HG02852 (cell line): Measurements from ENCODE around the gene RBM23.

ENCODE experiments used
- ATAC-seq: cut with Tn5 transposase; IDR thresholded peaks from one replicate; pipeline ENCODE4 v1.9.1; 2021; ENCODE audit warnings: mild to moderate bottlenecking, moderate library complexity; ENCODE audit not compliant: unreplicated experiment

The RBM23 gene

DNA sequence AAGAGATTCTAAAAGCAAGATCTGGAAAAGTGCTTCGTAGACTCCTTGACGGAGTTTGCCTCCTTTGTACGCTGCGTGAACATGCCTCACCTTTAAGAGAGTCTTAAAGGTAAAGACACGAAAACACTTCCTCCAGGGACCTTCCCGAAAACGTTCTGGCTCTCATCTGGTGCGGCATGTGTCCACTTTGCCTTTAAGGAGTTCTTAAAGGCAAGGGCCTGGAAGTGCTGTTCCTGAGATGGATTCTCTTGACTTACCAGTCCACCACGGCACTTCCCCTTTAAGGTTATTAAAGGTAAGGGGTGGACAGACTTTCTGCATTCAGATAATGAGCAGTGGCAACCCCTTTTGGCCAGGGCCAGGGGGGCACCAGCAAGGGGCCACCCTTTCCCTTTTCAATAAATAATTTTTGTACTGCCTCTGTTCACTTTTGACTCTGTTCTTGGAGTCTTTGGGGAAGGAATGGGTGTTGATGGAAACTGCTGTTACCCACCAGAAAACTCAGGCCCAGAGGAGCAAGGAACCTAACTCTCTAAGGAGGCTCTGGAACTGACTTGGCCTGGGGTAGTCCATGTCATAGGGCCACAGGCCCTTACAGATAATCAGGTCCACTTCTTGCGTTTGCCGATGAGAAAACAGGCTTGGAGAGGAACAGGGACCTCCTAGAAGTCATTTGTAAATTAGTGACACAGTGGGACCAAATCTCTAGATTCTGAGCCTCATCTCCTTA lies 31.5 kb downstream of the RBM23 start:
- ATAC-seq, result peak; percentile 30

DNA sequence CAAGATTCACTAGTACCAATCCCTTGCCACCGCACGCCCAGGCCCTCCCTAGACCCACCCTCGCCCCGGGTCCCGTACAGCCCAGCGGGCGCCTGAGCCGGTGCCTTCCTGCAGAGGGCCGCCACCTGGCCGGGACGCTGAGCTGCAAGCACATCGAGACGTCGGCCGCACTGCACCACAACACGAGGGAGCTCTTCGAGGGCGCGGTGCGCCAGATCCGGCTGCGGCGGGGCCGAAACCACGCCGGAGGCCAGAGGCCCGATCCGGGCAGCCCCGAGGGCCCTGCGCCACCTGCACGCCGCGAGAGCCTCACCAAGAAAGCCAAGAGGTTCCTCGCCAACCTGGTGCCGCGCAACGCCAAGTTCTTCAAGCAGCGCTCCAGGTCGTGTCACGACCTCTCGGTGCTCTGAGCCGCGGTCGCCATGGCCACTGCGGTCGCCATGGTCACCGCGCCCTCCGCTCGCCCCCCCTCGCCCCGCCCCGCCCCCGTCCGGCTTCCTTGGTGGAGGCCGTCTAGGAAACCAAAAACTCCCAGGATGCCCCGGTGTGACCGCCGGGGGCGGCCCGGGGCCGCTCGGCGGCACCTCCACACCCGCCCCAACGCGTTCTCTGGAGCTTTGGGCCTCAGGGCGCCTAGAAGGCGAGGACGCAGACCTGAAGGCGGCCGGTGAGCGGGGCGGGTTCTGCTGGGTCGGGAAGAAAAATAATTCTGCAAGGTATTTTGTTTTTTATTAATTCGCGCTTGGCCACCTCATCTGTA lies 32.3 kb downstream of the RBM23 start:
- peak; percentile 47 for ATAC-seq

DNA sequence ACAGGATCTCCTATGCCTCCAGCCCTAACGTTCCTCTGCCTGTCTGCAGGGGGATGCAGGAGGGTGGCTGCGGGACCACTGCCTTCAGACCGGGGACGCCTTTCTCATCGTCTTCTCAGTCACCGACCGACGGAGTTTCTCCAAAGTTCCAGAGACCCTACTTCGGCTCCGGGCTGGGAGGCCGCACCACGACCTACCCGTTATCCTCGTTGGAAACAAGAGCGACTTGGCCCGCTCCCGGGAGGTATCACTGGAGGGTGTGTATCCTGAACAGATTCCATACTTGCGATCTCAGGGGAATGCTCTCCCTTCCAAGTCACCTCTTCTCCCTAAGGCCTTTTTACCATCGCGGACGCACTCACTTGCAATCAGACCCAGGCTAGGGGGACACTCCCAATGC lies 33.0 kb downstream of the RBM23 start:
- no peak for ATAC-seq

DNA sequence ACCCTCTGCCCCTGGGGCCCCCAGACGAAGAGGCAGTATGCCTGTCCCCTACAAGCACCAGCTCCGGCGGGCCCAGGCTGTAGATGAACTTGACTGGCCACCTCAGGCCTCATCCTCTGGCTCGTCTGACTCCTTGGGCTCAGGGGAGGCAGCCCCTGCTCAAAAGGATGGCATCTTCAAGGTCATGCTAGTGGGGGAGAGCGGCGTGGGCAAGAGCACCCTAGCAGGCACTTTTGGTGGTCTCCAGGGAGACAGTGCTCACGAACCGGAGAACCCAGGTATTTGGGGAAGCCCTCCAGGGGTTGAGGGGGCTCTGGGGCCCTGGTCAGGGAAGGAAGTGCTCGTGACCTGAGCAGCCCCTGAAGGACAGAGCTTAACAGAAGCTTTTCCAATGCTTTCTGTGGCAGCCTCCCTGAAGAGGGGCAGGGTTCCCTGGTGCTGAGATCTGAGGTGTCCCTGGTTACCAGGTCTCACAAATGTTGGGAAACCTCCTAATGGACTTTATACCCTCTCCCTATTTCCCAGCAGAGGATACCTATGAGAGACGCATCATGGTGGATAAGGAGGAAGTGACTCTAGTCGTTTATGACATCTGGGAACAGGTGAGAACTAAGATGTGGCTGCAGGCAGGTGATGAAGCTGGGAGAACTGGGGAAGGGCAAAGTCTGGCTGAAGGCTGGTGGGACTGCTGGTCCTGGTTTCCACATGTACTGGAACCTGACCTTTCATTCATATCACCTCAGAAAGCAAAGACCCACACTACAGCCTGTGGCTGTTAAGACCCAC lies 34.0 kb downstream of the RBM23 start:
- no peak for ATAC-seq

DNA sequence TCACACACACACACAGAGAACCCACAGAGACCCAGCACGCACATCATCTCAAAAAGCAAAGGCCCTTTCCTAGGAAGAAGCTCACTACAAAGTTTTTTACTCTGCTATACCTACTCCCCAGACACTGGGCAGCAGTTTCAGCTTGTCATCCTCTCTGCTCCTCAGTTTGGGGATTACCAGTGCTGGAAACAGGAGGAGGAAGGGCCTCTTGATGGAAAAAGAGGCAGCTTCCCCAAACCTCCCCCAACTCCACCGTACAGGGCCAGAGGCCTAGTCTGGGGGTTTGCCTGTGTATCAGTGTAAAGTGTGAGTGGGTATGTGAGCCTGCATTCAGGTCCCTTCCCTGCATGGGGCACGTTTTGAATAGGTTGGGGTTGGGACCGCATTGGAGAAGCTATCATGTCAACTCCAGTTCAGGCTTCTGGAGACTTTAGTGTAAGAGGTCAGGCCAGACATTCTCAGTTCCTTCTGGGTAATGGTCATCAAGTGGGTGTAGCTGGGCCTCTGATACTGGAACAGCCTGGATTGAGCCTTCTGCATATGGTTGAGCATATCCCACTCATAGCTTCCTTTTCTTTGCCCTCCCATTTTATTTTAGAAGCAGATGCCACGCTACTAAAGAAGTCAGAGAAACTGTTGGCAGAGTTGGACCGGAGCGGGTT lies 34.7 kb downstream of the RBM23 start:
- no peak for ATAC-seq

DNA sequence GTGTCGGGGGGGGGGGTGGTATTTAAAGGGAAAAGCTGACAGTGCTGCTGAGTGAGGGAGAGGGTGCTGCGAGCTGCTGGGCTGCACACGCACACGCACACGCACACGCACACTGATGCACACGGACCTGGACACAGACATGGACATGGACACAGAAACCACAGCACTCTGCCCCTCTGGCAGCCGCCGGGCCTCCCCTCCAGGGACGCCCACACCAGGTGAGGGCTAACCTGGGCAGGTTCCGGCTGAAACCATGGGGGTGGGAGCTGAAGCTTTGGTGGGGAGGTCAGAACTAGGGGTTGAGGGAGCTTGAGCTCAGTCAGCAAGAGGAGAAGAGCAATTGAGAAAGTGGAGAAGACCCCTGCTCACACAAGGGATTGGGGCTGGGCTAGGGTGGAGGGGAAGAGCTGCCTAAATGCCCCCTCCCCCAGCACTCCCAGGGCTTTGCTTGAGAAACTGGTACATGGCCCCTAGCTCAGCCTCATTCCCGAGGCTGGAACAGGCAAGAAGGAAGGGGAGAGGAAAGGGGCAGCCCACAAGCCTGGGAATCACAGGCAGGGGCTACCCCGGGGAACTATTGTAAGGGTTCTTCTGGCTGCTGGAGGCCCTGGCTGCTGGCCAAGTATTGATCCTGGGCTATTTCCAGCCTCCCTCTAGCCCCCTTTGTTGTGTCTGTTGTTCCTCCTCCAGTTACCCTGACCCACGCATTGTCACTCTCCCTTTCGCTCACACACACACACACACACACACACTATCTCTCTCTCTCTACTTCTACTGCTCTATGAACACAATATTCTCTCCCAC lies 35.6 kb downstream of the RBM23 start, which contains the start of gene REM2:
Gene REM2, plus strand, starts transcription at position 50 of the 804 bp plus-strand sequence. Its CDS starts 66 bp downstream, at position 116.
- no peak for ATAC-seq

DNA sequence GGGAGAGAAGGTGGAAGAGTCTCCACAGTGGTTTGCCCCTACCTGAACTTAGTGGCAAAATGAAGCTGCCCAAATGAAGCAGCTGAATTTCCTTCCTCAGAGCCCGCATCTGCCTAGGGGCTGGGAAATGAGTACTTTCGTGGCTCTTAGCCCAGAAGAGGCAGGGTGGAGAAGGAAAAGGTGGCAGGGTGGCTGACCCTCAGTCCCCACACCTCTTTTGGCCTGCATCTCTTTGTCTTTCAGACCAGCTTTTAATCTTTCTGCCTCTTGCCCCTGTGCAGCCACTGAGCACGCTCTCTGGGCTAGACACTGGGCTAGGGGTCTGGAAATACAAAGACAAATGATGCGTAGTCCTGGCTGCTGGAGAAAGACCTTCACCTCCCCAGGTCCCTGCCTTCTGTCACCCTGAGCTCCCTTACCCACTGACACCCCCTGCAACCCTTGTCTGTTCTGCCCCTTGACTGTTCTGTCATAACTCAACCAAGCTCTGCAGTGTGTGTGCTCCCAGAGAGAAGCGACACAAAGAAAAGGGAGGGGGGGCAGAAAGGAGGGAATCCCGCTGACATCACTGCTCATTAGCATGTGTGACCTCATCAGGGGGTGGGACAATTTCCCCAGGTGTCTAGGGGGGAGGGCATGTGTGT lies 36.3 kb downstream of the RBM23 start:
- ATAC-seq, result no peak

DNA sequence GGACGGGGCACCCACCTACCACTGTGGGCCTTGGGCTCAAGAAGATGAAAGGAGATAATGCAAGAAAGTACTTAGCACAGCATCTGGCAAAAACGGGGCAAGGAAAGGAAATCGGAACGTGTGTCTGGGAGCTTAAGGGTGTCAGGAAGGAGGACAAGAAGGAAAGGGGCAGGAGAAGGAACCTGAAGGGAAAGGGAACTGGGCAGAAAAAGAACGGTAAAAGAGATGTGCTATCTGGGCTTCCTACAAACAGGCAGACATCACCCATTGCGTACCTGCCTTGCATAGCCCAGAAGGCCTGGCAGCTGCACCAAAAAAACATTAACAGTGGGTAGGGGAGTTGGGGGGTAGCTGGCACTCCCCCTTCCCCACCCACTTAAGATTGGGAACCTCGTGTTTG lies 36.9 kb downstream of the RBM23 start:
- no peak for ATAC-seq

DNA sequence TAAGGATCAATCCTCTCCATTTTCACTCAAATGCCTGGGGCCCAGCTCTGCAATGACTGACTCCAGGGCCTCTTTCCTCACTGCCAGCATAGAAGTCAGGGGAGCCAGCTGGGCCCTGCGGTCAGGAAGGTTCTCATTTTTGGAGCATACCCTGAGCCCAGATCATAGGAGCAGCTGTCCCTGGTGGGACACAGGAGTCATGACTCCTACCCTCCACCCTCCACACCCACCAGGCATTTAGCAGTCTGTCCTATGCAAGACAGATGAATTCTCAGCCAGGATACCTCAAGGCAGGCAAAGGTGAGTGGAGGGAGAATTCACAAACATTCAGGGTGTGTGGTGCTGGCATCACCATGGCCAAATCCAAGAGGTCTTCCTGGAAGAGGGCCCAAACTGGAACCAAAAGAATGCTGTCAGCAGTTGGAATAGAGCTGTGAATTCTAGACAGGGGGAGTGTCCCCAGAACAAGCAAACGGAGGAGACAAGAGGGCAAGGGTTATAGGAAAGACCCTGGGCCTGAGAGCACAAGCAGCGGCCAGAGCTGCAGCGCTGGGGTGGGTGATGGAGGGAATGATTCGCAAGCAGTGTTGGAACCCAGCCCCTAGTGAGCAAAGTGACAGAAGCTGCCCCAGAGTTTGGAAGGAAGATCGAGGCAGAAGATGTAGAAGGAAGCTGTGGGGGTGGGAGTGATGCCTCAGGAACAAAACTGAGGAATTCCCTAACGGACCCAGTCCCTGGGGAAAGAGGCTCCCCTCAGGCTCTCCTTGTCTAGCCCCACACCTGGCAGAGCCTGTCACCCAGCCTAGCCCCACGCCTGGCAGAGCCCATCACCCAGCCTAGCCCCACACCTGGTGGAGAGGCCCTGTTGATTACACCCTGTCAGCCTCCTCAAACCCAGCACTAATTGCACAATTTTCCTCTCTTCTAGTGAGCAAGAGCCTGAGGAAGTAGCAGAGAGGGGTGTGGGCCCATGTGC lies 40.4 kb downstream of the RBM23 start:
- no peak for ATAC-seq

DNA sequence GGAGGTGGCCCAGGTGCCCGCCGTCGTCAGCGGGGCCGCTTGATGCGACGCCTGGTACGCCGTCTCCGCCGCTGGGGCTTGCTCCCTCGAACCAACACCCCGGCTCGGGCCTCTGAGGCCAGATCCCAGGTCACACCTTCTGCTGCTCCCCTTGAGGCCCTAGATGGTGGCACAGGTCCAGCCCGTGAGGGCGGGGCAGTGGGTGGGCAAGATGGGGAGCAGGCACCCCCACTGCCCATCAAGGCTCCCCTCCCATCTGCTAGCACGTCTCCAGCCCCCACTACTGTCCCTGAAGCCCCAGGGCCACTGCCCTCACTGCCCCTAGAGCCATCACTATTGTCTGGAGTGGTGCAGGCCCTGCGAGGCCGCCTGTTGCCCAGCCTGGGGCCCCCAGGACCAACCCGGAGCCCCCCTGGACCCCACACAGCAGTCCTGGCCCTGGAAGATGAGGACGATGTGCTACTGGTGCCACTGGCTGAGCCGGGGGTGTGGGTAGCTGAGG lies 41.9 kb downstream of the RBM23 start:
- ATAC-seq, result no peak

DNA sequence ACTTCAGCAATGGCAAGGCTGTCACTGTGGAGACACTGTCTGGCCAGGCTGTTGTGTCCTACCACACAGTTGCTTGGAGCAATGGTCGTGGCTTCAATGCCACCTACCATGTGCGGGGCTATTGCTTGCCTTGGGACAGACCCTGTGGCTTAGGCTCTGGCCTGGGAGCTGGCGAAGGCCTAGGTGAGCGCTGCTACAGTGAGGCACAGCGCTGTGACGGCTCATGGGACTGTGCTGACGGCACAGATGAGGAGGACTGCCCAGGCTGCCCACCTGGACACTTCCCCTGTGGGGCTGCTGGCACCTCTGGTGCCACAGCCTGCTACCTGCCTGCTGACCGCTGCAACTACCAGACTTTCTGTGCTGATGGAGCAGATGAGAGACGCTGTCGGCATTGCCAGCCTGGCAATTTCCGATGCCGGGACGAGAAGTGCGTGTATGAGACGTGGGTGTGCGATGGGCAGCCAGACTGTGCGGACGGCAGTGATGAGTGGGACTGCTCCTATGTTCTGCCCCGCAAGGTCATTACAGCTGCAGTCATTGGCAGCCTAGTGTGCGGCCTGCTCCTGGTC lies 43.1 kb downstream of the RBM23 start:
- ATAC-seq, result no peak

DNA sequence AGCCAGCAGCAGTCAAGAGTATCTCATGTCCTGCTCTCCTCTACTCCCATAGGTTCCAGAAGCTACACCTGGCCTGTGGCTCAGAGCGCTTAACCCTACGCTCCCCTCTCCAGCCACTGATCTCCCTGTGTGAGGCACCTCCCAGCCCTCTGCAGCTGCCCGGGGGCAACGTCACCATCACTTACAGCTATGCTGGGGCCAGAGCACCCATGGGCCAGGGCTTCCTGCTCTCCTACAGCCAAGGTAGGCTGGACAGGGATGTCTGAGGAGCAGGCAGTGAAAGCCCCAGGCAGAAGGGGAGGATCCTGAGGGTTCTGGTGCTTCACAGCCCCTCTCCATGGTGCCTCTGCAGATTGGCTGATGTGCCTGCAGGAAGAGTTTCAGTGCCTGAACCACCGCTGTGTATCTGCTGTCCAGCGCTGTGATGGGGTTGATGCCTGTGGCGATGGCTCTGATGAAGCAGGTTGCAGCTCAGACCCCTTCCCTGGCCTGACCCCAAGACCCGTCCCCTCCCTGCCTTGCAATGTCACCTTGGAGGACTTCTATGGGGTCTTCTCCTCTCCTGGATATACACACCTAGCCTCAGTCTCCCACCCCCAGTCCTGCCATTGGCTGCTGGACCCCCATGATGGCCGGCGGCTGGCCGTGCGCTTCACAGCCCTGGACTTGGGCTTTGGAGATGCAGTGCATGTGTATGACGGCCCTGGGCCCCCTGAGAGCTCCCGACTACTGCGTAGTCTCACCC lies 43.8 kb downstream of the RBM23 start:
- no peak for ATAC-seq

DNA sequence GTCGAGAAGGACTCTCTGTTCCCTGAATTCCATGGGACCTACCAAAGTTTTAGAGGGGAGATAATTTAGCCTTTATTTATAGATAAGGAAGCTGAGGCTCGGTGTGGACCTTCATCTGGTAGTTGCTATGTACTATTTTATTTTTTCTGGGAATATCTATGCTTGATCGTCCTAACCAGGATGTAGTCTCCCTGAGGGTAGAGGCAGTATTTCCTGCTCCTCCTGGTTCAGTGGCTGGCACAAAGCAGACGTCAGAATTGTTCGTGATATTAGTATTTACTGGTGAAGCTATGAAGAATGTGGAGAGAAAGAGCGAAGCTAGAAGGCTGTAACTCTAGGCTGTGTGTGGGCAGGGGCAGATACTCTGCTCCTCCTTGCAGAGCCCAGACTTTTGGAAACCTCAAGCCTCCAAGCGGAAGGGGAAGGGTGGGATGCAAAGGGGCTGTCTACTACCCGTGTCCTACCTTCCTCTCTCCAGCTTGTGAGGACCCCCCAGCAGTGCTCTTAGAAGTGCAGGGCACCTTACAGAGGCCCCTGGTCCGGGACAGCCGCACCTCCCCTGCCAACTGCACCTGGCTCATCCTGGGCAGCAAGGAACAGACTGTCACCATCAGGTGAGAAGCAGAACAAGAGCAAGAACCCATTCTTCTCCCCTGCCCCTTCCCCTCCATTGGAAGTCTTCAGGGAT lies 46.0 kb downstream of the RBM23 start:
- no peak for ATAC-seq

DNA sequence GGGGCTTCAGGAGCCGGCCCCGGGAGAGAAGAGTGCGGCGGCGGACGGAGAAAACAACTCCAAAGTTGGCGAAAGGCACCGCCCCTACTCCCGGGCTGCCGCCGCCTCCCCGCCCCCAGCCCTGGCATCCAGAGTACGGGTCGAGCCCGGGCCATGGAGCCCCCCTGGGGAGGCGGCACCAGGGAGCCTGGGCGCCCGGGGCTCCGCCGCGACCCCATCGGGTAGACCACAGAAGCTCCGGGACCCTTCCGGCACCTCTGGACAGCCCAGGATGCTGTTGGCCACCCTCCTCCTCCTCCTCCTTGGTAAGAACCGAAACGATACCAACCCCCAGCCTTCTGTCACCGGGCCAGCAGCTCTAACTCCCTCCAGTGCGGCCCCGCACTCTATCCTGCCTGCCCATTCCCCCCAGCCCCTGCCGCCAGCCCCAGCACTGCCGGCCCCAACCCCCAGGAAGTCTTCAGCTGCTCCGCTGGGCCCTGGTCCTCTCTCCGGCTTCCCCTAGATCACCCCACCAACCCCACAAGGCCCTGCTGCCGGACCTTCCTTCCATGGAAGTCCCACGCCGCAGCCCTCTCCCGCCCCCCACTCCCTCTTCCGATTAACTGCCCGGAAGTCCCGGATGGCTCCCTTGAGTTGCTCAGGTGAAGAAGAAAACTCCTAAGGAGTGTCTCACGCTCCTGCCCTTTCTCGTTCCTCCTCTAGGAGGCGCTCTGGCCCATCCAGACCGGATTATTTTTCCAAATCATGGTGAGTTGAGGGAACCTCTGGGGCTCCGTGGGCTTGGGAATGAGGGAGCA lies 46.7 kb downstream of the RBM23 start:
- peak; percentile 23 for ATAC-seq

DNA sequence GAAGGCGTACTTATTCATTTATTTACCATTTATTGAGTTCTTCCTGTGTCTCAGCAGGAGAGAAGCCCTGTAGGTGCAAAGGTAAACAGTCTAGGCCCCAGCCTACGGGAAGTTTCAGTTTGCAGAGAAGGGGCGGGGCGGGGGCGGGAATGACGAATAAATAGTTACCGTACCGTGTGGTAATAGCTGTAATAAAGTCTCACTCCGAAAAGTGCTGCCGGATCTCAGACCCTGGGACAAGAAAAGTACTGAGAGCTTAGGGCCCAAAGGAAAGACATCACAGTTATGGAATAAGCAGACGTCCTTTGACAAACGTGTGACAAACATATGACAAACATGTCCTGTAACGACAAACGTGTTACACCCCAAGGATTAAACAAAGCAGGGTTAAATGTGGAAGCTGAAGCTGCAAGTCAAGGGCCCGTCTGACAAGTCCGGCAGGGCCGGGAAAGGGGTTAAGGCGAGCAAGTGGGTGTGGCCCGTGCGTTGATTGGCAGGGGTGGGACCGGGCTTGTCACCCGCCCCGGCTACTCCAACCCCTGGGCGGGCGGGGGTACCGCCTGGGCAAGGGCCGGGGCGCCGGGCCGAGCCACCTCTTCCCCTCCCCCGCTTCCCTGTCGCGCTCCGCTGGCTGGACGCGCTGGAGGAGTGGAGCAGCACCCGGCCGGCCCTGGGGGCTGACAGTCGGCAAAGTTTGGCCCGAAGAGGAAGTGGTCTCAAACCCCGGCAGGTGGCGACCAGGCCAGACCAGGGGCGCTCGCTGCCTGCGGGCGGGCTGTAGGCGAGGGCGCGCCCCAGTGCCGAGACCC lies 47.5 kb downstream of the RBM23 start, which contains the start of gene LRP10:
Gene LRP10, plus strand, starts transcription at position 517 of the 809 bp plus-strand sequence. CDS start 564 bp downstream, outside the sequence.
- peak; percentile 77 for ATAC-seq
